HG02642 (cell line): ENCODE data around the gene TMEM81.

ENCODE experiments used
- ATAC-seq: cut with Tn5 transposase; IDR thresholded peaks from one replicate; pipeline ENCODE4 v1.9.1; 2021; ENCODE audit warnings: mild to moderate bottlenecking; ENCODE audit not compliant: unreplicated experiment, poor library complexity

Gene TMEM81, protein sequence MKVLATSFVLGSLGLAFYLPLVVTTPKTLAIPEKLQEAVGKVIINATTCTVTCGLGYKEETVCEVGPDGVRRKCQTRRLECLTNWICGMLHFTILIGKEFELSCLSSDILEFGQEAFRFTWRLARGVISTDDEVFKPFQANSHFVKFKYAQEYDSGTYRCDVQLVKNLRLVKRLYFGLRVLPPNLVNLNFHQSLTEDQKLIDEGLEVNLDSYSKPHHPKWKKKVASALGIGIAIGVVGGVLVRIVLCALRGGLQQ

GRCh38 chr1:205084360-205084759, at the start of gene TMEM81:
Gene TMEM81, minus strand, starts transcription at chr1:205084460. Its CDS starts 140 bp downstream, at chr1:205084320.
- no peak for ATAC-seq

- ATAC-seq: no peak
Measured at GRCh38 chr1:205133287-205133686, 49.0 kb upstream of the TMEM81 start.

DNA sequence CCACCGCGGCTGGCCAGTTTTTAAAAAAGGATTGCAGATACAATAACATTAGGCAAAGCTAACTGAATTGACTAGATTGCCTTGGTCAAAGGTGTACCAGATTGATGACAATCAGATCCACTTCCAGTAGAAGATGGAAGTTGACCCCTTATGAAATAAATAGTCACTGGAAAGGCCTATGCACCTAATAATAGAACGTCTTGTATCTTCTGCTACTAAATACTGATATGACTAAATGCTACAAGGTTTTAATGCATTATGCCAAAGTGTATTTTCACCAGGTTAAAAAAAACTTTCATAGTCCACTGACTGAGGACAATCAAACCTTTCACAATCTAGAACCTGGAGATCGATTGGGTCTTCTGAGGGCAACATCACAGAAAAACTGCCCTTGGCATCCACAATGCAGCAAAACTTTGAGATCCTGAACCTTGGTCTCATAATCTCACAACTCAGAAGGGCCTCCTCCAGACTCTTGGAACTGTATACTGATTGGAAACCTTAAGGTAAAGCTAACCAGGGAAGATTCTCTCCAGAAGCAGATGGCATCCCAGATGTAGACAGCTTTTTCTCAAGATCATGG, 45.3 kb upstream of the TMEM81 start:
- no peak for ATAC-seq

DNA sequence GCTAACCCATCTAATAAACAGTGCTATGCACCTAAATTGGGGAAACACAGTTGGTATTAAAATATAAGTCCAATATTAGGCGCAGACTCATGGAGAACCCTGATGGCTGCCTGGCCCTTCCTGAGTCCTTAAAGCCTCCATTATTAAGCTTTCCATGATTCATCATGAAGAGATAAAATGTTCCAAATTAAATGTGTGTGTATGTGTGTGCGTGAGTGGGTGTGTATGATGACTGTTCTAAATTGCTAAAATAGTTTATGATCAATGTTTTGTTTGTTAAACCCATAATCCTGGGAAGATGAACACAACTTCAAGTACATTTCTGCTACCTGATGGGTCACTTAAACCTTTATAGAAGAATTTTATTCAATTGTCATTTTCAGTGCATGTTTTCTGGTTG, 43.8 kb upstream of the TMEM81 start:
- no peak for ATAC-seq

DNA sequence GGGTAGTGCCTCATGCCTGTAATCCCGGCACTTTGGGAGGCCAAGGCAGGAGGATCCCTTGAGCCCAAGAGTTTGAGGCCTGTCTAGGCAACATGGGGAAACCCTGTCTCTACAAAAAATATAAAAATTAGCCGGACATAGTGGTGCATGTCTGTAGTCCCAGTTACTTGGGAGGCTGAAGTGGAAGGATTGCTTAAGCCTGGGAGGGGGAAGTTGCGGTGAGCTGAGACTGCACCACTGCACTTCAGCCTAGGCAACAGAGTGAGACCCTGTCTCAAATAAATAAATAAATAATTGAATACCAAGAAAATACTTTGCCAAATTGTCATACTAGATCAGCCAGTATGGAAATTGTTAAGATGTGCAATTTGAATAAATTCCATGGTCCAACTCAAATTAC, 43.4 kb upstream of the TMEM81 start:
- ATAC-seq: no peak

DNA sequence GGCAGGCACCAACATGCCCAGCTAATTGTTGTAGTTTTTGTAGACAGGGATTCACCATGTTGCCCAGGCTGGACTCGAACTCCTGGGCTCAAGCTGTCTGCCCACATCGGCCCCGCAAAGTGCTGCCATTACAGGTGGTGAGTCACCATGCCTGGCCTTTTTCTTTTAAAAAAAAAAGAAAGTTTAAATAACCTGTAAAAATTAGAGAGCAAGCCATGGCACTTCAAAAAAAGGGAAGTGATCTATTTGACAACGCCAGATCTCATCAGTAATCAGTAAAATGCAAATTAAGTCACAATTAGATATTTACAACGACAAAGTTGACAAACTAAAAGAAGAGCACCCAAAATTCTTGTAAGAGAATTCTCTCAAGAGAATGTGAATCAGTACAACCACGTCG, 40.5 kb upstream of the TMEM81 start:
- ATAC-seq: no peak

DNA sequence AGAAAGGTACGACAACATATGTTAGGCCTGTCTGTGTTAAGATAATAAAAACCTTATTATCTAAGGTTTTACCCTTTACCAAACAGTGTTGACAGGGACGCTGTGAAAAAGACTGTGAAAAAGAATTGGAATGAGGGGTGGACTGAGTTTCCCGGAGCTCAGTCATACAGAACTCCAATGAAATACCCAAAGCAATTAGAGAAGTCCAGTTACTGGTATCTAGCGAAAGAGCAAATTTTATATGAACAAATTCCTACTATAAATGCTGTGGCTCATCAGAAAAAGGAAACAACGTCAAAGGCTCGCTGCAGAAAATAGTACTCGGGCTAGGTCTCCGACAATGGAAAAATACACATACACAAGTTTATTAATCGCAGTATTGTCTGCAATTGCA, 38.2 kb upstream of the TMEM81 start:
- no peak for ATAC-seq

DNA sequence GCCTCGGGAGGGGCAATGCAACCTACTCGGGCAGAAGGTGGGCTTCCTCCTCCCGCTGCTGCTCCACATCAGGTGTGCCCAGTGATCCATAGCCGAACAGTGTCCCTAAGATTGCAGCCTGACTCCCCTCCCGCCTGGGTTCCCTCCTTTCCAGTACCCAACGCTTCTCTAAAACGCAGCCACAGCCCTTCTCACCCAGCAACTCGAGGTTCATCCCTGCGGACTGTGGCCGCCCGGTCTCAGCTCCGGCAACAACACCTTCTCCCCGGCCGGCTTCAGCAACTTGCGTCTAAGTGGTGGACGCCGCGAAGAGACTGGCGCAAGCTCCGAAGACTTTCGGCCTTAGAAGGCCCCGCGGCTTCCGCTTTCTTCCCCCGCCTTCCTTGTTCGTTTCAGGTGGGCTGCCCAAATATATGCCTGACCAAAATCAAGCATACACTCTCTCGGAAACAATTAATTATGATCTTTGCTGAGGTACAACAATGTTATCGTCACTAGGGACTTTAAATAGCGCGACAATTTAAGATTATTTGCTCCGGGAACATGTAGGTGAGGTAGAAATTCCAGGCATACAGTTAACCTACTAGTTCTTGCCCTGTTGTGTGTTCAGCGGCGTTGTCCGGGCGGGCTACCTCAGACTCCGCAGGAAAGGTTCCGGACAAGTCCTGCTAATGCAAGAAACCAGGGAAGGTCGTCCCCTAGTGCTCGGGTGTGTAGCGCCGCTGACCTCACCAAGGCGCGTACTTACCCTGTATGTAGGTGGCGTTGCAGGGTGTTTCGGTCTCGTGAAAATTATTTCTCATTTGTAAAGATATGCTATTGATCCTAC, 37.6 kb upstream of the TMEM81 start, which contains the start of gene RBBP5:
Gene RBBP5, minus strand, starts transcription at position 319 of the 829 bp plus-strand sequence. Its CDS starts 105 bp downstream, at position 214.
- ATAC-seq: peak; percentile 94

DNA sequence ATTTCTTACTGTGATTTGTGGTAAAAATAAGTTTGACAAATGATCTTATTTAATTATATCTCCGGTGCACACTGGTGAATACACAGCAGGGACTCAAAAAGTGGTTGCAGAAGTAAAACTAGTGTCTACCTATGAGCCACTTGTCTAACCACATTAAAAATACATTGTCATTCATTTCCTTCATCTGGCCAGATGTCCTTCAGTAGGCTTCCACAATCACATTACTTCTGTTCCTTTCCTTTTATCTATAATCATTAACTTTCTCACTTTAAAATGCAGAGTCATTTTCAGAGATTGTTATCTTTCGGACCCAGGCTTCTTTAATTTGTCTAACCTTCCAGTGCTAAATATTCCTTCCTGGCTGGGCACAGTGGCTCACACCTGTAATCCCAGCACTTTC, 34.5 kb upstream of the TMEM81 start:
- ATAC-seq: no peak

DNA sequence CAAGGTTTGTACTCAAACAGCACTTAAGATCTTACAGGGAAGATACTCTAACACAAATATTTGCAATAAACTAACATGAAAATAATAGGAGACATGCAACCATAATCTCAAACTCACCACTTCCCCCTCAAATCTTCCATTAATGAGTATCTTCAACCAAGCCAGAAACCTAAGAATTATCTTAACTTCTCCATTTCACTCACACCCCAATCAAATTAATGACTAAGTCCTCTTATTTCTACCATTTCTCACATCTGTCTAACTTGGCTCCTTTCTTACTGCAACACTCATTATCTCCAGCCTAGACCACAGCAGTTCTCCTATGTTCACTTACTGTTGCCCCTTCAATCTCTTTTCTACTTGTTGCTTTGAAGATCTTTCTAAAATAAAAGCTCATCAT, 27.1 kb upstream of the TMEM81 start:
- no peak for ATAC-seq

GRCh38 chr1:205109711-205110110, 25.5 kb upstream of the TMEM81 start:
- ATAC-seq: no peak

DNA sequence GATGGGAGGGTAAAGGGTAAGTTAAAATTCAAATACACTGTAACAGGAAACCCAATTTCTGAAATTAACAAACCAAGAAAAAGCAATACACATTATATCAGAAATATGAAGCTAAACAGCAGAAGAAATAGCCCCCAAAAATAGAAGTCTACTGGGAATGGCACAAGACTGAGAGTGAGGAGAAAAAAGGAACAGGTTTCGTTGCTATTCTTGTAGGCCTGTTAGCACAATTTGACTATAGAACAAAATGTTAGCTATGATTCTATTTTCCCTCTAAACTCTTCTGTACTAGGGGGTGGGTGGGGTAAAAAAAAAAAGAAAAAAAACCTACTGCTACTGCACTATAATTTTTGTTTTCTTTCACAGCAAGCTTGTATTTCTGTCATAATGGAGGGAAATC, 25.0 kb upstream of the TMEM81 start:
- no peak for ATAC-seq

GRCh38 chr1:205108464-205108863, 24.2 kb upstream of the TMEM81 start:
- no peak for ATAC-seq

DNA sequence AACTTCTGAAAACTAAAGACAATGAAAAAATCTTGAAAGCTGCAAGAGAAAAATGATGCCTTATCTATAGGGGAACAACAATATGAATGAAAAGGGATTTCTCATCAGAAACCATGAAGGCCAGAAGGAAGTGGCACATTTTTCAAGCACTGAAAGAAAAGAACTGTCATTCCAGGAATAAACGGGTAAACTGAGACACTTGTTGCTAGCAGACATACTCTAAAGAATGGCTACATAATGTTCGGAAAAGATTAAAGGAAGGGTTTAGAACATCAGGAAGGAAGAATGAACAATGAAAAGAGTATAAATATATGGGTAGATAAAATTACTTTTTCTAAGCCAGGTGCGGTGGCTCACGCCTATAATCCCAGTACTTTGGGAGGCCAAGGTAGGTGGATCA, 23.1 kb upstream of the TMEM81 start:
- no peak for ATAC-seq

- ATAC-seq: no peak
Measured at GRCh38 chr1:205102404-205102803, 18.1 kb upstream of the TMEM81 start.

- ATAC-seq: no peak
Measured at GRCh38 chr1:205098242-205098641, 14.0 kb upstream of the TMEM81 start.

GRCh38 chr1:205095422-205095821, 11.2 kb upstream of the TMEM81 start:
- no peak for ATAC-seq

- no peak for ATAC-seq
Measured at GRCh38 chr1:205091043-205091740, 6.9 kb upstream of the TMEM81 start.

DNA sequence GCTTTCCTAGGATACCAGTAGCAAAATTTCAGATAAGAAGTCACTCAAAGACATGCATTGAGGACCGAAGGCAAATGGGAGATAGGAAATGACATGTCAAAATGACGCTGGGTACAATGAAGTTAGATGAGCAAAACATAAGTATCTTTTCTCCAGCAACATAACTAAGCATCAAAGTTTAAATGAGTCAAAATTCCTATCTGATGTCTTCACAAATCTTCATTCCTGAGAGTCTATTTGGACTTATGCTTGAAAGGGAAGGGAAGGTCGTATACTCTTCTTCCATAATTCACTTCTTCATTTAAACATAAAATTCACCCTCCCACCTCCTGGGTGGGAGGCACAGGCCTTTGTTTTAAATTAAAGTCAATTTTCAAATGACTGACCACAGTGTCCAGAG, 4.1 kb upstream of the TMEM81 start:
- ATAC-seq: no peak

GRCh38 chr1:205082431-205082830, 1.8 kb downstream of the TMEM81 start:
- ATAC-seq: no peak

GRCh38 chr1:205077934-205078311, 6.3 kb downstream of the TMEM81 start:
- no peak for ATAC-seq
